GM12892 (cell line): ENCODE data around the gene FBXW12.

Experiments
- POLR2A ChIP-seq: IDR thresholded peaks from 2 replicates; pipeline ENCODE4 v1.6.1; 2011; ENCODE audit warnings: low read depth, low read length, control low read depth
- TAF1 ChIP-seq: IDR thresholded peaks from 2 replicates; pipeline ENCODE4 v1.6.1; 2011; ENCODE audit warnings: low read depth, mild to moderate bottlenecking, control low read depth, low read length, borderline replicate concordance

- TF ChIP-seq POLR2A (no peak), TAF1 (no peak)
Observed at GRCh38 chr3:48402281-48402732, 30.3 kb downstream of the FBXW12 start.
